H1 (cell line): ENCODE results near the gene SMC6. TPM values are rescaled to one million over a fixed set of nuclear protein-coding genes. Genes with fewer than 3 reads are reported as not detected.

Source experiments
- CTCF ChIA-PET: fragments of 300-600 bp; sonication (Branson Sonifier 250); formaldehyde crosslinking; loops from one replicate; lab custom pipeline; 2021; ENCODE audit not compliant: partially characterized antibody; lab: Charles Lee
- POLR2A ChIA-PET: fragments of 300-600 bp; sonication (Branson Sonifier 250); formaldehyde crosslinking; loops from one replicate; lab custom pipeline; 2021; ENCODE audit warnings: inconsistent platforms; ENCODE audit not compliant: partially characterized antibody; lab: Charles Lee
- DNase-seq, 2 experiments: peaks; one replicate each; pipeline versions ENCODE4 v3.0.0 to v3.0.0-alpha.2; 2010 to 2022; ENCODE audit warnings: low spot score in 2 of 2, low read depth in 1 of 2, mixed read lengths in 1 of 2
- FAIRE-seq: peaks from 2 replicates; lab custom pipeline; 2011; peaks lifted over from hg19 to GRCh38; lab: Jason Lieb, UNC
- H2AFZ ChIP-seq: 2 replicates; pipeline ENCODE4 v1.8.1; 2012; ENCODE audit warnings: low read length, inconsistent platforms
- H2AK5ac ChIP-seq: 2 replicates; pipeline ENCODE4 v1.6.1; 2013; ENCODE audit warnings: low read depth, low read length
- H2BK120ac ChIP-seq: replicated peaks from 2 replicates; pipeline ENCODE3; 2013; ENCODE audit warnings: low read depth, low read length, inconsistent platforms
- H2BK12ac ChIP-seq: 2 replicates; pipeline ENCODE4 v1.6.1; 2013; ENCODE audit warnings: low read depth, low read length
- H2BK15ac ChIP-seq: 2 replicates; pipeline ENCODE4 v1.6.1; 2013; ENCODE audit warnings: low read length
- H2BK20ac ChIP-seq: 2 replicates; pipeline ENCODE4 v1.6.1; 2013; ENCODE audit warnings: low read length
- H2BK5ac ChIP-seq: 2 replicates; pipeline ENCODE4 v1.6.1; 2013; ENCODE audit warnings: low read depth, low read length
- H3K14ac ChIP-seq: 2 replicates; pipeline ENCODE4 v1.6.1; 2013; ENCODE audit warnings: inconsistent platforms; ENCODE audit not compliant: insufficient read length
- H3K18ac ChIP-seq: 2 replicates; pipeline ENCODE4 v1.6.1; 2013; ENCODE audit warnings: low read length; ENCODE audit errors: extremely low read depth
- H3K23ac ChIP-seq: 2 replicates; pipeline ENCODE4 v1.6.1; 2013; ENCODE audit warnings: inconsistent platforms; ENCODE audit not compliant: insufficient read length
- H3K23me2 ChIP-seq: 2 replicates; pipeline ENCODE4 v1.6.1; 2013; ENCODE audit warnings: low read depth, low read length
- H3K27ac ChIP-seq: 2 replicates; pipeline ENCODE4 v1.6.1; 2011; ENCODE audit warnings: low read depth, low read length, inconsistent platforms
- H3K27me3 ChIP-seq, 4 experiments: replicated peaks in 1 of 4; 1 replicate in 1 of 4; 2 replicates in 3 of 4; pipeline versions ENCODE4 v1.6.1 to v1.8.1; 2011 to 2013; ENCODE audit warnings: low read length in 3 of 4, mild to moderate bottlenecking in 3 of 4, inconsistent platforms in 2 of 4, mixed read lengths in 2 of 4, moderate library complexity in 1 of 4; ENCODE audit not compliant: control insufficient read depth in 3 of 4, insufficient read depth in 3 of 4; ENCODE audit errors: extremely low read depth in 1 of 4
- H3K36me3 ChIP-seq, 4 experiments: 2 replicates each; pipeline versions ENCODE4 v1.6.1 to v1.8.1; 2011 to 2013; ENCODE audit warnings: mild to moderate bottlenecking in 4 of 4, low read length in 3 of 4, moderate library complexity in 2 of 4, control low read depth in 1 of 4, inconsistent platforms in 1 of 4; ENCODE audit not compliant: insufficient read depth in 4 of 4, control insufficient read depth in 2 of 4
- H3K4ac ChIP-seq: replicated peaks from 2 replicates; pipeline ENCODE3; 2013; ENCODE audit warnings: low read length, low read depth, mixed read lengths, inconsistent platforms; ENCODE audit not compliant: insufficient read length
- H3K4me1 ChIP-seq, 4 experiments: replicated peaks in 1 of 4; 1 replicate in 1 of 4; 2 replicates in 3 of 4; pipeline versions ENCODE4 v1.6.1 to v1.8.1; 2011 to 2013; ENCODE audit warnings: low read length in 3 of 4, inconsistent platforms in 2 of 4, mixed read lengths in 1 of 4; ENCODE audit not compliant: insufficient read depth in 4 of 4, control insufficient read depth in 3 of 4
- H3K4me2 ChIP-seq, 2 experiments: 2 replicates each; pipeline versions ENCODE4 v1.6.1 to v1.8.1; 2011 to 2013; ENCODE audit warnings: low read depth in 2 of 2, low read length in 2 of 2, control low read depth in 1 of 2, inconsistent platforms in 1 of 2, mild to moderate bottlenecking in 1 of 2; ENCODE audit not compliant: insufficient read depth in 1 of 2
- H3K4me3 ChIP-seq, 4 experiments: fragments of 200-600, 300-600 bp in 1 of 4; sonication (generic), shearing (Covaris generic), sonication (Bioruptor Twin) in 1 of 4; 2 replicates each; pipeline versions ENCODE4 v1.5.1 to v1.8.1; 2011 to 2016; ENCODE audit warnings: low read length in 4 of 4, low read depth in 3 of 4, control low read depth in 2 of 4, inconsistent platforms in 2 of 4, mild to moderate bottlenecking in 2 of 4, mixed read lengths in 1 of 4, moderate library complexity in 1 of 4; ENCODE audit not compliant: insufficient read depth in 2 of 4; ENCODE audit errors: extremely low read depth in 1 of 4
- H3K56ac ChIP-seq: replicated peaks from 2 replicates; pipeline ENCODE3; 2013; ENCODE audit warnings: low read depth, mild to moderate bottlenecking, mixed read lengths, low read length, inconsistent platforms; ENCODE audit not compliant: insufficient read length
- H3K79me1 ChIP-seq: 2 replicates; pipeline ENCODE4 v1.6.1; 2013; ENCODE audit warnings: low read depth, low read length, control low read depth
- H3K79me2 ChIP-seq, 2 experiments: 2 replicates each; pipeline versions ENCODE4 v1.6.1 to v1.8.1; 2012 to 2013; ENCODE audit warnings: low read length in 2 of 2, mild to moderate bottlenecking in 2 of 2, inconsistent platforms in 1 of 2; ENCODE audit not compliant: insufficient read depth in 2 of 2, control insufficient read depth in 1 of 2
- H3K9ac ChIP-seq, 4 experiments: replicated peaks in 1 of 4; 1 replicate in 1 of 4; 2 replicates in 3 of 4; pipeline versions ENCODE4 v1.6.1 to v1.8.1; 2011 to 2013; ENCODE audit warnings: low read depth in 3 of 4, low read length in 3 of 4, control low read depth in 2 of 4, mild to moderate bottlenecking in 2 of 4, moderate library complexity in 2 of 4, inconsistent platforms in 1 of 4; ENCODE audit errors: extremely low read depth in 1 of 4
- H3K9me3 ChIP-seq, 2 experiments: 2 replicates each; pipeline versions ENCODE4 v1.6.1 to v1.8.1; 2012 to 2013; ENCODE audit warnings: mild to moderate bottlenecking in 2 of 2, moderate library complexity in 2 of 2, control low read depth in 1 of 2, inconsistent platforms in 1 of 2, low read depth in 1 of 2, low read length in 1 of 2, mixed read lengths in 1 of 2; ENCODE audit not compliant: insufficient read depth in 2 of 2
- H4K20me1 ChIP-seq, 2 experiments: replicated peaks in 1 of 2; 2 replicates each; pipeline versions ENCODE3 to v1.8.1; 2011 to 2013; ENCODE audit warnings: inconsistent platforms in 2 of 2, low read length in 2 of 2, mild to moderate bottlenecking in 1 of 2; ENCODE audit not compliant: insufficient read depth in 2 of 2, control insufficient read depth in 1 of 2
- H4K5ac ChIP-seq: 2 replicates; pipeline ENCODE4 v1.6.1; 2013; ENCODE audit warnings: low read length, low read depth, mixed read lengths, inconsistent platforms; ENCODE audit not compliant: insufficient read length
- H4K8ac ChIP-seq: 2 replicates; pipeline ENCODE4 v1.8.0; 2013; ENCODE audit warnings: mild to moderate bottlenecking, moderate library complexity, low read length, inconsistent platforms; ENCODE audit not compliant: insufficient read depth; ENCODE audit errors: extremely low read depth
- H4K91ac ChIP-seq: replicated peaks from 2 replicates; pipeline ENCODE3; 2013; ENCODE audit warnings: low read length, mixed read lengths, inconsistent platforms; ENCODE audit not compliant: insufficient read length
- CHD2 ChIP-seq: IDR thresholded peaks from 2 replicates; pipeline ENCODE4 v1.6.1; 2012; ENCODE audit warnings: low read length, improper control_type of control experiment
- EZH2 ChIP-seq: fragments of 200-600 bp; sonication (generic); IDR thresholded peaks from 2 replicates; pipeline ENCODE4 v1.7.1; 2012; ENCODE audit warnings: low read depth, mild to moderate bottlenecking, moderate library complexity, low read length, inconsistent platforms; ENCODE audit not compliant: severe bottlenecking
- GABPA ChIP-seq: IDR thresholded peaks from 2 replicates; pipeline ENCODE4 v1.6.1; 2011; ENCODE audit warnings: mild to moderate bottlenecking, low read length, moderate library complexity, borderline replicate concordance; ENCODE audit not compliant: insufficient read depth
- GTF2F1 ChIP-seq: IDR thresholded peaks from 2 replicates; pipeline ENCODE4 v1.6.1; 2012; ENCODE audit warnings: low read depth, low read length, improper control_type of control experiment, borderline replicate concordance
- KDM5A ChIP-seq: fragments of 200-600 bp; IDR thresholded peaks from 2 replicates; pipeline ENCODE4 v1.7.1; 2012; ENCODE audit warnings: mild to moderate bottlenecking, low read length, inconsistent platforms, mixed read lengths
- POLR2A ChIP-seq, 2 experiments: IDR thresholded peaks; 1 replicate in 1 of 2; 2 replicates in 1 of 2; pipeline ENCODE4 v1.6.1; 2011; ENCODE audit warnings: low read depth in 2 of 2, low read length in 2 of 2, mild to moderate bottlenecking in 2 of 2; ENCODE audit errors: control extremely low read depth in 1 of 2
- POU5F1 ChIP-seq: IDR thresholded peaks from 2 replicates; pipeline ENCODE4 v1.6.1; 2011; ENCODE audit warnings: low read depth, mild to moderate bottlenecking, low read length, moderate library complexity
- SIN3A ChIP-seq, 2 experiments: IDR thresholded peaks in 1 of 2; conservative IDR thresholded peaks in 1 of 2; 2 replicates each; pipeline ENCODE4 v1.6.1; 2011 to 2012; ENCODE audit warnings: low read length in 2 of 2, improper control_type of control experiment in 1 of 2, low read depth in 1 of 2, mild to moderate bottlenecking in 1 of 2
- SP4 ChIP-seq: IDR thresholded peaks from 2 replicates; pipeline ENCODE4 v1.6.1; 2012; ENCODE audit warnings: low read length, inconsistent platforms
- SUZ12 ChIP-seq: fragments of 200-600 bp; sonication (generic); IDR thresholded peaks from 2 replicates; pipeline ENCODE4 v1.6.1; 2012; ENCODE audit warnings: mild to moderate bottlenecking, inconsistent platforms, low read length, moderate library complexity, mixed read lengths
- WGBS, 2 experiments: shearing (Covaris generic) in 1 of 2; methylation state at CpG; one replicate each; pipeline versions ENCODE4 v1.1.6 to v1.1.7; 2013 to 2015; ENCODE audit warnings: low lambda C conversion rate in 2 of 2, mixed read lengths in 2 of 2, inconsistent platforms in 1 of 2, low coverage in 1 of 2, missing lambda C conversion rate in 1 of 2; ENCODE audit not compliant: insufficient replicate concordance in 2 of 2, insufficient coverage in 1 of 2, insufficient read length in 1 of 2; ENCODE audit errors: extremely low coverage in 1 of 2, missing lambda C conversion rate in 1 of 2; 5-methylcytosine and 5-hydroxymethylcytosine counted together
- polyA plus RNA-seq, 7 experiments: library from polyadenylated mRNA; depleted of rRNA in 3 of 7; stranded (reverse) in 5 of 7; unstranded in 2 of 7; fragments of >200 nt in 5 of 7; fragments of 200-250 nt in 2 of 7; gene quantifications; 1 replicate in 5 of 7; 2 replicates in 1 of 7; 4 replicates in 1 of 7; pipeline versions ENCODE4 v1.2.1 to v1.2.3, GENCODE V29; 2011 to 2013; ENCODE audit warnings: missing spikeins in 2 of 7, mixed read lengths in 2 of 7
- total RNA-seq: library from RNA; stranded (reverse); fragmentation: NEBNext Ultra II Directional; extraction: Animal tissue kit (Norgen Biotek cat#: 25700); gene quantifications from 2 replicates; pipeline ENCODE4 v1.2.1, GENCODE V29; 2021
- TF ChIP-seq, protein P1 (sequence below): IDR thresholded peaks from 2 replicates; pipeline ENCODE4 v1.6.1; 2012; ENCODE audit warnings: low read length, inconsistent platforms

The SMC6 gene
- total and polyA plus RNA-seq, 2 of the 8 experiments (the other 6 are each of a cell fraction or from before 2014, with no cell fraction given) = 9.7 to 49.5 TPM

DNA sequence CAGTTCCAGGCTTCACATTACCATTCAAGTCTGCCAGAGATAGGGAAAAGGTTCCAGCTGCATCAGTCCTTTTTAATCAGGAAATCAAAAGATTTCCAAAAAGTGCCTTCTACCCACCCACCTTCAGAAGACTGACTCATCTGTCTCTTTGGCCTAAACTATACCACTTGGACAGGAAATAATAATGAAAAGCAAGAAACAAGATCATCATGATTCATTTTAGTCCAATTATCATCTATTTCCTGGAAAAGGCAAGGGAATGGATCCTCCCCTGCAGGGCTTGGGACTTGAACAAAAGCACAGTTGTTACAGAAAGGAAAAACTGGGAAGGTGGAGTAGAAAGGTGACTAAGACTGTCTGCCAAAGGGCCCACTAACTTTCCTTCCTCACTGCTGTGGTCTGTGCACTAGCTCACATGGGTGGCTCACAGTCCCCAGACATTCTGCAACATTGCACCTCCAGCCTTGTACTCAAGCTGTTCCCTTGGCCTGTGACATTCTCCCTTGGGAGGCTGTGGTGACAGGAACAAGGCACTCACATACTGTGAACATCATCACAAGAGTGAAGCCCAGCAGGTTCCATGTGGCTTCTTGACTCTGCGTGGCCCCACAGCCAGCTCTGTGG lies 137.8 kb downstream of the SMC6 start:
- Histone ChIP-seq H3K9me3 (no peaks in the 10 kb centered on the region), H3K23me2 (0 out of 2 replicates have a peak, but pooled peaks cover 2% of the 10 kb centered on the region), H3K4ac (no peak overlapping the region), H3K14ac (no peak overlapping the region), H3K27me3 (no peaks in the 10 kb centered on the region), H4K20me1 (no peaks in the 10 kb centered on the region), H3K36me3 (no peaks in the 10 kb centered on the region; a peak in 1 of 8 replicates), H2AFZ (no peak overlapping the region), H3K4me3 (no peak overlapping the region), H3K79me1 (no peaks in the 10 kb centered on the region; the same call in 1 of the 2 replicates), H3K27ac (no peak overlapping the region), H2AK5ac (no peak overlapping the region), H2BK20ac (no peak overlapping the region), H3K79me2 (no peaks in the 10 kb centered on the region), H2BK120ac (no peak overlapping the region), H3K4me1 (peaks cover 0 to 9% (median 5%) of the 10 kb centered on the region in 4 experiments; a peak in 6 of 7 replicates), H2BK5ac (no peak overlapping the region), H2BK15ac (no peak overlapping the region), H3K23ac (no peak overlapping the region), H3K18ac (no peak overlapping the region), H4K8ac (no peak overlapping the region), H2BK12ac (no peak overlapping the region), H3K56ac (no peak overlapping the region), H3K4me2 (no peak overlapping the region), H4K91ac (no peak overlapping the region), H4K5ac (no peak overlapping the region), H3K9ac (no peak overlapping the region)
- ChIA-PET CTCF (interaction anchor here (1.6 to 3.7 kb wide), 4 partner anchors 12 to 55 kb away, joined by 7 to 22 read pairs (median 13); no protein-coding TSS in a partner anchor), POLR2A (interaction anchor here (0.6 kb wide), 1 partner anchor 45 kb away, joined by 3 read pairs; no protein-coding TSS in a partner anchor)
- WGBS, 2 experiments = 100% methylated on average over 1 of the region's 1 CpG; no CpG with 5 or more reads in 1 of the 2 experiments
- DNase-seq (no peak), FAIRE-seq (no peak)
- TF ChIP-seq SIN3A (conservative IDR thresholded peaks at IDR 0.05 in 1 of 2, IDR thresholded peaks at IDR 0.05 in 1 of 2; ENCODE audit: low read depth in 1 of 2, low read length in 2 of 2) (no peak), SUZ12 (no peak), GTF2F1 (no peak), KDM5A (no peak), POU5F1 (no peak), GABPA (no peak), CHD2 (no peak), SP4 (no peak), EZH2 (no peak), POLR2A (IDR thresholded peaks at IDR 0.05; ENCODE audit: control extremely low read depth in 1 of 2, low read depth in 2 of 2, low read length in 2 of 2) (no peak)
- TF ChIP-seq, protein P1, sequence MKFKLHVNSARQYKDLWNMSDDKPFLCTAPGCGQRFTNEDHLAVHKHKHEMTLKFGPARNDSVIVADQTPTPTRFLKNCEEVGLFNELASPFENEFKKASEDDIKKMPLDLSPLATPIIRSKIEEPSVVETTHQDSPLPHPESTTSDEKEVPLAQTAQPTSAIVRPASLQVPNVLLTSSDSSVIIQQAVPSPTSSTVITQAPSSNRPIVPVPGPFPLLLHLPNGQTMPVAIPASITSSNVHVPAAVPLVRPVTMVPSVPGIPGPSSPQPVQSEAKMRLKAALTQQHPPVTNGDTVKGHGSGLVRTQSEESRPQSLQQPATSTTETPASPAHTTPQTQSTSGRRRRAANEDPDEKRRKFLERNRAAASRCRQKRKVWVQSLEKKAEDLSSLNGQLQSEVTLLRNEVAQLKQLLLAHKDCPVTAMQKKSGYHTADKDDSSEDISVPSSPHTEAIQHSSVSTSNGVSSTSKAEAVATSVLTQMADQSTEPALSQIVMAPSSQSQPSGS = no peak
